ENCODE measurements around the gene CYSTM1.

The CYSTM1 gene

DNA sequence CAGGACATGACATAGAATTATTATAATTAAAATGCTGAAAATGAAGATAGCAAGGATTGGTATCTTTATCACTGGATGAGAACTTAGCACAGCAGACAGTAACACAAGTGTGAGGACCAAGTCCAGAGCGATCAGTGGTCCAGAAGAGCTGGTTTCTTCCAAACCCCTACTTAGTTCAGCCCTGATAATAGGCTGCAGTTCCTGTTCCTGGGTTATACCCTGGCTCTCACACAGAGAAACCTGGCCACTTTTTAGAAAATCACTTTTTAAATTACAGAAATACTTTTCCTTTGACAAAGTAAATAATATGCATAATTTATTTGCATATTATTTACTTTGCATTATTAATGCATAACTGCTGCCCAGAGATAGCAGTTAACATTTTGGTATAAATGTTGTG is 40.3 kb downstream of the CYSTM1 start:
- DNase-seq = no peak

DNA sequence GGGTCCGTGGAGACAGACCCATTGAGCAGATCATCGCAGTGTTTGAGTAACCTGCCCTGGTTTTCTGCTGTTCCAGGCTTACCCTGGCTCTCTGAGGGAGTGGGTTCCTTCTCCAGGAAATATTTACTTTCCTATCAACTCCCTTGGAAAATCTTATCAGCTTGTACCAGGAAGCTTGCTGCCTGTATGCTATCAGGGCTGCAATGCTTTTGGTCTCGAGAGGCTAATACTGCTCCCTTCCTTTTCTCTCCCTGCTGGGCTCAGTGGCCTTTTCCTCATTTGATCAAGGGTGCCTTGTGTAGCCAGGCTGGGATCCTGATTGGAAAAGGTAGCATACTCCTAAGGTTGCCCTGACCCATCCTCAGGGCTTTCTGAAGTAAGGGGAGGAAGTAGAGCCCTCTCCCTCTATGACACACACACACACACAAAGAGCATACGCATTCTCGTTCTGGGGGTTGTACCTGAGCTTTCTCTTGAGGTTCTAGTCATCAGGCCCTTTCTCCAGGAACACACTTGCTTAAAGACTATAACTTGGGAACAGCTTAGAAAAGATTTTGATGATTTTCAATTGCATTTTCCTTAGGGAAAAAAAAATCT is 41.6 kb downstream of the CYSTM1 start:
- no peak for DNase-seq

- DNase-seq = no peak
Measured at GRCh38 chr5:140217299-140218026, 42.5 kb downstream of the CYSTM1 start.

DNA sequence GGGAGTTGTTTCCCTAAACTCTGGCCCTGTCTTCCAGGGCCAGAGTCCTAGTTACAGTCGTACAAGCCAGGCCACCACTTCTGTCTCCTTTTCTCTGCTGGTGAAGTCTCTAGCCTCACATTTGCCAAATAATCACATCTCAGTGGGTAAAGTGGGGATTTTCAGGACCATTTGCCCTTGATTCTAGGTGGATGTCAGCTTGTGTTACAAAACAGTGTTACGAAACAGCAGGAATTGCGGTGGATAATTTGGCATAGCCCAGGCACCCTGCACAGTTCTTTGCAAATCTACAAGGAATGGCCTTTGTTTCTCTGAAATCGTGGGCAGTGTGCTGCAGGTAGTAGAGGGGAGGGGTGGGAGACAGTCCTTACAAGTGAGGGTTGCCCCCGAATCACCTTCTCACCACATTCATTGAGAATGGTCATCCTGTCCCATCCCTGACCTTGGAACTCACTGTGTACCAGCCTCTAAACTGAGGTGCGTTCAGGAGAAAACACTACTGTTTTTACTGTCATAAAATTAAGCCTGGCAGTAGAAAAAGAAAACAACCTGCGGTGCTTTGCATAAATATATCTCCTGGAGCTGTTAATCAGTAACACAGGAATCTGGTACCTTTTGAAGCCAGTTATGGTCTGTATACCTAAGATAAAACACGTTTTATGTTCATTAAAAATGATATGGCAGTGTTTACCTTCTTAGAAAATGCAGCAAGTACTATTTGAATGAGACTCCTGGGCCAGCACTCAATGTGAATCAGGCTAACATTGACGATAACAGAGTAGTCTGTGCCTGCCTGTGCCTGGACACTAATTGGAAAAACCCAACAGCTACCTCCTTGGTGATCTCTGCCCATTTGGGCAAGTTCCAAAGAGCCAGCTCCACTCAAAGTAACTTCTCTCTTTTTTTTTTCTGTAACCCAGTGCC is 44.3 kb downstream of the CYSTM1 start:
- no peak for DNase-seq

- no peak for DNase-seq
Measured at GRCh38 chr5:140220032-140220697, 45.2 kb downstream of the CYSTM1 start.

GRCh38 chr5:140220698-140221064 is 45.7 kb downstream of the CYSTM1 start:
- no peak for DNase-seq

DNA sequence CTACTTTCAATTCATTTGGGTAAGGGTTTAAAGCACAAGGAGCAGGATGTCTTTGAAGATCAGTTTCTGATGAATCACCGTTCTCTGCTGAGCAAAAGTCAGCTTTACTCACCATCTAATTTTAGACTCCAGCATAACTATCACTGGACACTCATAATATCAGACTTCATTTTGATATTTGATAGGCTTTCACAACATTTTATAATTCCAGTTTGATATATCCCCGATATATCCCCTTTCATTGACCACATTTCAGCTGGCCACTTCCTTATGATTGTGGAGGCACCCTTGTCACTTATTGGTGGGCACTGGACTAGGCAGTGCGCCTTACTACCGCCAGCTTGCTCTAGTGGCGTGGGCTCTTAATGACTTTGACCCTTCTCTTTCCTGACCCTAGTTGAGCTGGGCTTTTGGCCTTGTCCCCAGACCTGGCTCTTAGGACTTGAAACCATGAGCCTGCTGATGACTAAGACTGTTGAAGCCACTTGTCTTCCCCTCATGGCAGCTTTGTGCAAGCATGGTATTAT is 46.8 kb downstream of the CYSTM1 start:
- DNase-seq = no peak

DNA sequence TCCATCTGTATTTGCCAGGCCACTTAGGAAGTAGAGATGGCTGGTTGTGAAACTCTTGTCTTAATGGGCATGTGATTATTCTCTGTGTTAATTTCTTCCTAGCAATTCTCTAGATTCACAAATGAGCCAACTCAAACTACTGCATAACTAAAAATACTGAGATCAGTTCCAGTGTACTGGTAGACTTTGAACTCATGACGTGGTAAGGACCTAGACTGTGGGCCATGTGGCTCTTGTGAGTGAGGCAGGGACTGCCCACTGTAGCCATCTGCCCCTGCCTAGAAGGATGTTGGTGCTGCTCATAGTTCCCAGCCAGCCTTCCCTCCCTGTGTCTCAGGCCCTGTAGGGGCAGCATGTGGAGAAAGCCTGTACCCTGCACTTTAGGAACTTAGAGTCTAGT is 47.4 kb downstream of the CYSTM1 start:
- no peak for DNase-seq

GRCh38 chr5:140223567-140223966 is 48.6 kb downstream of the CYSTM1 start:
- no peak for DNase-seq

DNA sequence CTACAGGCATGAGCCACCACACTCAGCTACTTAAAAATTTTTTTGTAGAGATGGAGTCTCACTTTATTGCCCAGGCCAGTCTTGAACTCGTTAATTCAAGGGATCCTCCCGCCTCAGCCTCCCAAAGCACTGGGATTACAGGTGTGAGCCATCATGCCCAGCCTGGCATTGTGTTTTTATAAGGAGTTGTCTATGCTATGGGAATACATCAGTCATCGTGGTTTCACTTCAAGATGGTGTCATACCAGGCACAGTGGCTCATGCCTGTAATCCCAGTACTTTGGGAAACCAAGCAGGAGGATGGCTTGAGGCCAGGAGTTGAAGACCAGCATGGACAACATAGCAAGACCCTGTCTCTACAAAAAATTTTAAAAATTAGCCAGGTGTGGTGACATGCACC is 49.7 kb downstream of the CYSTM1 start:
- DNase-seq = no peak

DNA sequence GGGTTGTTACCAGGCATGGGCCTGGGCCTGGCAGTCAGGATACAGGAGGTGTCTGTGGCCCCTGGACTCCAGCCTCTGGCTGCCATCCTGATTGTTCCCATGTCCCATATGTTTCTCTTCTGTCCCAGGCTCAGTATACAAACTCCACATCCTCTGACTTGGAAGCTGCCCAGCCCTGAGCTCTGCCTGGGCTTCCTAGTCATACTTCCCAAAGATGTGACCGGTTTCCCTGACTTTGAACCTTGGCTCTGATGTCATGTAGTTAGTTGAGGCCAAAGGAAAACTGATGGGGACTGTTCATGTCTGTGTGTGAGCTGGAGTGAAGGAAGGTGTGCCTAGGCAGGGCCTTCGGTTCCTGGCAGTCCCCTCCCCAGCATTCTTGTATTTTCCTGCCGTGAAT is 50.4 kb downstream of the CYSTM1 start:
- DNase-seq = no peak

- DNase-seq = no peak
Measured at GRCh38 chr5:140227046-140227445, 52.1 kb downstream of the CYSTM1 start.

DNA sequence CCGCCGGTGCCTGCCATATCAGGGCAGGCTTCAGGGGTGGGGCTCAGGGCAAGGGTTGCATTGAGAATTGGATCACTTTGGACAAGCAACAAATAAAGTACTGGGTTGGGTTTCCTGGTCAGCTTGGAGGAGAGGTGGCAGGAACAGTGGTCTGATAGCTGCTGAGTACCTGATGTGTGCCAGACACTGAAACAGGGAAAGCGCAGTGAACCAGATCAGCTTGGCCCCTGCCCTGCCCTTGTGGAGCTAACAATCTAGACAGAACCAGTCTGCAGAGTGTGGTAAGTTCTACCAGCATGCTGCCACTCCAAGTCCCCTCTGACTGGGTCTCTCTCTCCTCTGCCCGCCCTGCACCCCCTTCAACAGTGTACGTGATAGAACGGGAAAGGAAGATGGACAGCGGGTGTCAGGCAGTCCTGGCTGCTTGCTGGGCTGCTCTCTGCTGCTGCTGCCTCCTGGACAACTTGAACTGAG is 53.4 kb downstream of the CYSTM1 start:
- no peak for DNase-seq

DNA sequence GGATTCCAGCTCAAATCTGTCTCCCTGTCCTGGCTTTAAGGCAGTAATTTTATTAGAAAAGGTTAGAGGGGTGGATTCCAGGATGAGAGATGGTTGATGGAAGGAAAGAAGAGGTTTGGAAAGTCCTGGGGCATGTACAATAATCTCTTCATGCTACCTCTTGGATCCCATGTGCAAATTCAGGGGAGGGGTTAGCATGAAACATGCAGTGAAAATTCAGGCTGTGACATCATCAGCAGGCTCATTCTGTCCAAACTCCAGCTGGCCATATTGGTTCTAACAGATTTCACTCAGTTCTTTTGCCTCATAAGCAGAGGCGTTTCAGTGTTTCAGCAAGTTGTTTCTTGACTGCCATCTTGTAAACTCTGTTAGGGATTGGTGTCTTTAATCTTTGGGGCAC is 55.4 kb downstream of the CYSTM1 start:
- no peak for DNase-seq

GRCh38 chr5:140232731-140233130 is 57.7 kb downstream of the CYSTM1 start:
- no peak for DNase-seq

DNA sequence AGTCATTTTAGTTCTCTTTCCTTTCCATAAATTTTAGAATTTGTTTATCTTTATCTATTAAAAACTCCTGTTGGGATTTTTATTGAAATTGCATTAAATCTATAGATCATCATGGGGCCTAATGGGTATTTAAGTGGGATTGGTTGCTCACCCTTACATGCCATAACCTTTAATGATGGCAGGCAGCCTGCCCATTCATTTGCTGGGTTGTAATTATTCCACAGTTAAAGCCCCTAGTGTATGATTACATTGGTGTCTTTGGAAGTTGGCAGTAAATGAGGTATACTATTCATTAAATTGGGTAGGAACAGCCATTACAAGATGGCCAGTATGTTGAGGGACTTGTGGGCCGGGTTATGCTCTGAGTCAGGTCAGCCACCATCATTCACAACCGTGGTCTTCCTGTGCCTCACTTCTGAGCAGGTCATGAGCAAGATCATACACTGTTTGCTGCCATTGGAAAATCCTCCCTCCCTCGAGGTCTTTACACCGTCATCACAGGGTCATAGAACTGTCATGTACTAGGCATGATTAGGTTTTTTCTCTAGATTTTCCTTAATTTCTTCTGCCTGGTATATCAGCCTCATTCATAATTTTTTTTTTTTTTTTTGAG is 59.5 kb downstream of the CYSTM1 start:
- no peak for DNase-seq

DNA sequence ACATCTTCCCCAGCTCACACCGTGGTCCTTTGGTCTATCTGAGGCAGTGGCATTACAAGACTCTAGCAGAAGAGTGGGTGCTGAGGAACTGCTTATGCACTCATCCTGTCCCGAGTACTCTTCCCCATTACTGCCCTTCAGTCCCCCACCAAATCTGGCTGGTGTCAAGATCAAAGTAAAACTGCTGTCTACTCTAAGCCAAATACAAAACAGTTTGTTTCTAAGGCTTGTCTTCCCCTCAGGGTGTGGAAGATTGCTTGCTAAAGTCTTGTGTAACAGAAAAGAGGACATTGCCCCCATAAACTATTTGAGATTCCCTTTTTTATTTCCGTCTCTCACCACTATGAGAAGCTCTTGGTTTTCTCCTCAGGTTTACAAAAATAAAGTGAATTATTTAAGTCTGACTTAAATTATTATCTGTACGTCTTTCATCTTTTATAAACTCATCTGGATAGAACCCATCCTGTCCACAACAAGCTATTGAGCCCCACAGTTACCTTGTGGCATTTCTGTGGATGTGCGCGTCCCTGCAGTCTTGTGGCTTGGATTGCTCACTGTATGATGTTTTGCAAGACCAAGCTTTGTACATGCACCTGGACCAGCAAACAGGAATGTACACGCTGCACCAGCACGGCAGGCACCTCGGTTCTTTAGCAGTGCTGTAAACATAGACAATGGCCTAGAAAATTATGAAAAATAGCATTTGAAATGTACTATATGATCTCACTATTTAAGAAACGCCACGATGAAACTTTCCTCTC is 61.0 kb downstream of the CYSTM1 start:
- no peak for DNase-seq

GRCh38 chr5:140236891-140237598 is 62.1 kb downstream of the CYSTM1 start:
- no peak for DNase-seq

DNA sequence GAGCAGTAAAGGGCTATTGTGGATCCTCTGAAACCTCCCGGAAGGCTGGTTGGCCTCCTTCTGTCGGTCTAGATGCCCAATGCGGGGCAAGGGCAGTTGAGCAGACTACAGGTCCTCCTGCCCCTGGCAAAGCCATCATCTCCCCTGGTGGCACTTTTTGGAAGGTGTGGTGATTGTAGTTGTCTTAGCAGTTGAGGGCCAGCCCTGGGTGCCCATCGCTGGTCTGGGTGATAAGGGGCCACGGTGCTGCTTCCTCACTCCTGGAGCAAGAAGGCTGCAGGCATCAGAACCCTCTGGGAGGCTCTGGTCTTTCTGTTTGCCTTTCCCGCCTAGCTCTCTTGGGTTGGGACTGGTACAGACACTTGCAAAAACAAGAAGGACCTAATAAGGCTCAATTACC is 63.8 kb downstream of the CYSTM1 start:
- no peak for DNase-seq

DNA sequence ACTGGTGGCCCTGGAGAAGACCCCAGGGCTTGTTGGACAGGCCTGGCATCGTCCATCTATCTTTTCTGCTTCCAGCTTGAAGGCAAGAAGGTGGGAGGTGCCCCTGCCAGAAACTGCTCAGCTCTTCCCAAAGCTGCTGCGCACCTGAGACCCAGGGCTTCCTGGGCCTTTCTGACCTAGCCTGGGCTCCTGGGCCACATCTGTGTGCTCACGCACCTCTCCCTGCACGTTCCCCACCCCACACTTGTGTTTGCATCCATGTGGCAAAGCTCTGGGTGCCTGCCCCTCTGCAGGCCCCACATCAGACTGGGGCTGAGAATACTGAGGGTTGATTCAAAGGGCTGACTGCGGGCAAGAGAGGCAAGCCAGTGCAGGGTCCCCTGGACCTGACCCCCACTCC is 64.5 kb downstream of the CYSTM1 start:
- DNase-seq = no peak
